NCI-H2081 (cell line): Measurements from ENCODE around the gene DHRS1.

Source experiments
- DNase-seq, 2 experiments: peaks; one replicate each; lab custom pipeline; 2025; lab: John Stamatoyannopoulos, UW

The DHRS1 gene

DNA sequence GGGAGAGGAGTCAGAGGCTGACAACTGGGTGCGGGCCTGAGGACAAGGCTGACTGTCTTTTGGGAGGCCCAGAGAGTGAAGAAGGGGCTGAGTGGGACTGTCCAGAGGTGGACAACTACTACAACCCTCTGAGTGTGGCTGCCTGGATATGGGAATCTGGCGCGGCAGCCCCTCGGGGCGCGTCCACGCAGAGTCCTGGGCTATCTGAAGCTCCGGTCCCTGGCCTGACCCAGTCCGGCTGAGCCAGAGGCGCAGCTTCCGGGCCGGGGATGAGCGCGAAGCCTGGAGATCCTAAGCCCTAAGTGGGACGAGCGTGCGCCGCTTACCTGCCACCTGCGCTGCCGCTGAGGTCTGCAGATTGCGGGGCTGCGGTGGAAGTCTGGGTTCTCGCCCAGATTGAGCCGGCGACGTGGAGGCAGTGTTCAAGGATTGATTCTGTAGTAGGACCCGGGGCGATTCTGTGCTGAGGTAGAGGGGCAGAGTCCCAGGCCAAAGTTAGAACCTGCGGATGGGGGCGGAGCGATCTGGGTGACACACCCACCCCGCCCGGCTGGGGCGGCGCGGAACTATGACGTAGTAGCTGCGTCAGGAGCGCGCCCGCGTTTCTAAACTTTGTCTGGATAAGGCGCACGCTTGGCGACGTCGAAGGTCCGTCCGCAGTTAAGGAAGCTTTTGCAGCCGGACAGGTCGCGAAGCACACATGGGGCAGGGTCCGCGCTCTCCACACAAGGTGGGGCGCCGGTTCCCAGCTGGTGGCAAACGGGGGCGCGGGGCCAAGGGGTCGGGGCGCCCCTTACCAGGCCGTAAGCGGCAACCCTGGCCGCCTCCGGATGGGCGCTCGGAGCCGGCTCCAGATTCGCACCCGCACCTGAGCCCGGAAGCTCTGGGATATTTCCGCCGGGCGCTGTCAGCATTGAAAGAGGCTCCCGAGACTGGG, at the start of gene DHRS1, which contains the start of gene NOP9:
Gene DHRS1, minus strand, starts transcription at position 526 of the 937 bp plus-strand sequence. CDS start 674 bp downstream, outside the sequence.
Gene NOP9, plus strand, starts transcription at position 596 of the 937 bp plus-strand sequence. Its CDS starts 105 bp downstream, at position 701.
- peak; percentile 82 to 84 for DNase-seq

DNA sequence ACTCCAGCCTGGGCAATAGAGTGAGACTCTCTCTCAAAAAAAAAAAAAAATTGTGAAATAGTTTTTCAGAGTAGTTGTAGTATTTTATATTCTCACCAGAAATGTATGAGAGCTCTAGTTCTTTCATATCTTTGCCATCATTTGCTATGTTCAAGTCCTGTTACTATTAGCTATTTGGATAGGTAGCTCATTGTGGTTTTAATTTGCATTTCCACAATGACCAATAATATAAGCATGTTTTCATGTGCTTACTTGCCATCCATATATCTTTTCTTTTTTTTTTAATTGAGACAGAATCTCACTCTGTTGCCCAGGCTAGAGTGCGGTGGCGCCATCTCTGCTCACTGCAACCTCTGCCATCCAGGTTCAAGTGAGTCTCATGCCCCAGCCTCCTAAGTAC, 48.6 kb upstream of the DHRS1 start:
- DNase-seq, result no peak

DNA sequence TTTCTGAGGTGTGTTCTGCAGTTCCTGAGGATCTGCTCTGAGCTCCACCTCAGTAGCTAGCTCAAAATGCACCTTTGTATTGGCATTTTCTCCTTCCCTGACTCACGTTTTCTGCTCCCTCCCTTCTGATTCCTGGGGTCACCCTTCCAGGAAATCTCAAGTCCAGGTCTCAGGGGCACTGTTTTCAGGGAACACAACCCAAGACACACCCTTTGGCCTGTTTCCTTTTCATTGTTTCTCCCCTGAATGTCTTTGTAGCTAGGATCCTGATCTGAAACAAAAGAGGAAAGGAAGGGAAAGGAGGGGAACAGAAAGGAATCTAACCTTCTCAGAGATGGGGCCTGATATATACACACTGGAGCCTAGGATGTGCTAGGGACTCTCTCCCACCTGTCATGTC, 47.6 kb upstream of the DHRS1 start:
- DNase-seq, result no peak

DNA sequence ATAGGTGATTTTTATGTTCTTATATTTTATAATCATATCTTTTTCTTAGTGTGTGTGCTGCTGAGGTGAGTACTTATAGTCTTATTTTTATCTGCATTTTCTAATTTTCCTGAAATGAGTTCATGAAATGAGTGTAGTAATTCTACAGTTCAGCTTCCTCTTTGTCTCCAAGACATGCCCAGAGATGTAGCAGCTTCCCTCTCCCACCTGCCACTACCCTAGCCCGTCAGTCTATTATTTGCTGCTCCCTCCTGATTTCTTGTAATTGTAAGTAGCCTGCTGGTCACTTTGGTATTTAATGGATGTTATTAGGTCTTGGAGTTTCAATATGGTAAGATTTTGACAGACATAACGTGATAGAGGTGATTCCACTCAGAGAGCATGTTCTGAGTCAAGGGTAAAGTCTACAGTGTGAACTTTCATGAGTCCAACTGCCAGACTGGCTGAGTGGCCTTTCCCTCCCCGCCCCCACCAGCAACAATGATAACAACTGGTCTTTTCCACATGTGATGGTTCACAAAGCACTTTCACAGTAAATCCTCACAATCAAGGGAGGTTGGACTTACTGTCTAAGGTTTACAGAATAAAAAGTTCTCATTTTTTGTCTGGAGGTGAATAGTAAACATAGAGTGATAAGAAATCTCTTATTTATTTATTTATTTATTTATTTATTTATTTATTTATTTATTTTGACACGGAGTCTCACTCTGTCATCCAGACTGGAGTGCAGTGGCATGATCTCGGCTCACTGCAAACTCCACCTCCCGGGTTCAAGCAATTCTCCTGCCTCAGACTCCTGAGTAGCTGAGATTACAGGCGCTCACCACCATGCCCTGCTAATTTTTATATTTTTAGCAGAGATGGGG, 44.4 kb upstream of the DHRS1 start:
- DNase-seq, result no peak

DNA sequence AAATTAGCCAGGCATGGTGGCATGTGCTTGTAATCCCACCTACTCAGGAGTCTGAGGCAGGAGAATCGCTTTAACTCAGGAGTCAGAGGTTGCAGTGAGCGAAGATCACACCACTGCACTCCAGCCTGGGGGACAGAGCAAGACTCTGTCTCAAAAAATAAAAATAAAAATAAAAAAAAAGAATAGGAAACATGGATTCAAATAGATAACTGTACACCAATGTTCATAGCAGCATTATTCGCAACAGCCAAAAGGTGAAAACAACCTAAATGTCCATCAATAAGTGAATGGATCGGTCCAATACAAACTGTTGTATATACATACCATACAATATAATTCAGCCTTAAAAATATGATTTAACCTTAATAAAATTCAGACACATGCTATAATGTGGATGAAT, 43.3 kb upstream of the DHRS1 start:
- no peak for DNase-seq

DNA sequence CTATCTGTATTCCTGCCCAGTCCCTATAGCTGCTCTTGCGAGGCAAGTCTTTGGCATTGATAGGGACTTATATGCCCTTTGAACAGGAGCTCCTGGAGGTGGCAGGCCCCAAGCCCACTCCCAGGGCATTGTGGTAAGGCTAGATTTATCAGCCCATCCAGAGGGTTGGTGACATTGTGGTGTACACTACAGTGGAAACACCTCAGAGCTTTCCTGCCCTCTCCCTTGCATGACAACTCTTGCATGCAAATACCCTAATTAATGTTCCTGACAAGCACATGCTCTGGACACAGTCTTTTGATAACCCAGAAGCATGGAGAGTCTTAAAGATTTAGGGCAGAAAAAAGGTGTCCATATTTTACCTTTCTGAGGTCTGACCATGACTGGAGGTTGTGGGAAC, 41.0 kb upstream of the DHRS1 start:
- DNase-seq, result no peak

DNA sequence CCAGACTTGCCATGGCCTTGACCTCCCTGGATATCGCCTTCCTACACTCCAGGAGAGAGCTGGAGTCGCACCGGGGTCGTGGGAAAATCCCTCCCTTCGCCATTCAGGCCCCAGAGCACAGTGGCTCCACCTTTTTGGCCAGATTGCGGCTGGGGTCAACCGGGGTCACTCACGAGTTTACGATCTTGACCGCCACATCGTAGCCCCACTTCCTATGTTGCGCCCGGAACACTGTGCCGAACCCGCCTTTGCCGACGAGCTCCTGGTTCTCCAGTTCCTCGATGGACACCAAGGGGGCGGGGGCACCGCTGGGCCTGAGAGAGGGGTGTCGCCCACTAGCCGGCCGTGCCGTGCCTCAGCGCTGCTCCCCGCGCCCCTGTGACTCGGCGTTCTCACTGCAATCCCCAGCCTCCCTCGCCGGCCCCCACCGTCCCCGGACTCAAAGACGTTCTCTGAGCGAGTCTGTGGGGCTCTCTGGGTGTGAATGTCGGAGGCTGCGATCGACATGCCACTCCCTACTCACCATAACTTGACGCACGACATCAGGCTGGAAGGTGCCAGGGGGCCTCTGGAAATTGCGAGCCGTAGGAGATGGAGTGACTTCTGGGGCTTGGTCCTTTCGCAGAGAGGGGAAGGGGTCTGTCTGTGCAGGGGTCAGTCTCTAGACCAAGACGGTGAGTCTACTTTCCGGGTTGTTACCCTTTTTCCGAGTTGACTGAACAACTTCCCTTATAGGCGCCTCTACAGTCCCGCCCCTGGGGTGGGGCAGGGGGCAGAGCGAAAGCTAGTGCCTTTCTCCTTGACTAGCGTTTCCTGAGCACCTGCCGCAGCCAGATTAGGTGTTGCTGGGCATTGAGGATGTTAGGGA, 39.9 kb upstream of the DHRS1 start, which contains the start of gene RIPK3:
Gene RIPK3, minus strand, starts transcription at position 708 of the 868 bp plus-strand sequence. Its CDS starts 165 bp downstream, at position 543.
- peak in 1 of 2 experiments; percentile 29 for DNase-seq

DNA sequence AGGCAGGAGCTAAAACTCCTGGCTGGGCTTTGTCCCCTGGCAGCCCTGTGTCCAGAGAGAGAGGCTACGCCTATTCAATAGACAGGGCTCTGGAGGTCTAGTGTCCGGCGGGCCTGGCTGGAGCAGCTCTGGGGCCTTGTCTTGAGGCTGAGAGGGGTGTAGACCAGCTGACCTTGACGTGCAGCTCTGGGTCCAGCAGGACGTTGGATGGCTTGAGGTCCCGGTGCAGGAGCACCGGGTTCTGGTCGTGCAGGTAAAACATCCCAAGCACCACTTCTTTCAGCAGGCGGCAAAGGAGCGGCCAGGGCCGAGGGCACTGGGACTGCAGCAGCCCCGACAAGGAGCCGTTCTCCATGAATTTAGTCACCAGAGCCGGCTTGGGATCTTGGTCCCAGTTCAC, 39.3 kb upstream of the DHRS1 start:
- DNase-seq, result no peak

DNA sequence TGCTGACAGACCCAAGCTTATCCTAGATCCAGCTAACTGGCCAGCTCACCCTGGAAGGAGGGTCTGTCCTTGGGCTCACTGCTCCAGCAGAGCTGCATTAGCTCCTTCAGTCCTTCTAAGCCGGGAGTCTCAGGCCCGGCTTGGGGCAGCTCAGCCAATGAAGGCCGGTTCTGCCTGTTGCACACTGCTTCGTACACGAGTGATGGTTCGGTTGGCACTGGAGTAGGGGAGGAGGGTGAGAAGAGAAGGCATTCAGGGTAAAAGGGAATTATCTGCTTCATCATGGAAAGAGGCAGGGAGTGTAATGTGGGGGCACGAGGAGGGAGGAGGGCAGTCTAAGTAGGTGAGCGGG, 38.2 kb upstream of the DHRS1 start:
- DNase-seq, result no peak

DNA sequence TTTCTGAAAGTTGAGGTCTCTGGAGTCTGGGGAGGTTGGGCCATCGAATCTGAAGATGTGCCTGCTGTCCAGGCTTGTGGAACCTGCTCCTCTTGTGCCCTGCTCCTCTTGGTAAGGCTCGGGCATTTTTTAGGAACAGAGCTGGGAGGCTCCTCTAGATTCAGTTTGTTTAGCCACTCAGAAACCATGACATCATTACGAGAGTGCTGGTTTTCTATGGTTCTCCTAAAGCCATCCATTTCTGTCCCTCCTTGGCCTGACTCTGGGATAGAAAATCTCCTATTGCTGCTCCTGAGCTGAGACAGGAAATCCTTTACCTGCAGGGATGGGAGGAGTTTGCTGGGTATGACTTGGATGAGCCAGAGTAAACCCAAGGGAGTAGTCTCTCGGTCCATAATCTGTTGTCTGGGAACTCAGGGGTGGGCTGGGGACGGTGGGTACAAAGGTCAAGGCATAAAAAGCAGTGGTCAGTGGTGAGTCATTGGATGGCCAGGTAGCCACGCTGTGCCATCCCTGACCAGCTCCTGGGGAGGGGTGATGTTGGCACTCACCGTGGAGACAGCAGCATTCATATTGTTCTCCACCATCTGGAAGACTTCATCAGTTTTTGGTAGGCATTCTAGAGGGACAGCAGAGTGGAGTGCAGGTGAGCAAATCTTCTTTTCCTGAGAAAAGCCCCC, 37.7 kb upstream of the DHRS1 start:
- DNase-seq, result no peak

DNA sequence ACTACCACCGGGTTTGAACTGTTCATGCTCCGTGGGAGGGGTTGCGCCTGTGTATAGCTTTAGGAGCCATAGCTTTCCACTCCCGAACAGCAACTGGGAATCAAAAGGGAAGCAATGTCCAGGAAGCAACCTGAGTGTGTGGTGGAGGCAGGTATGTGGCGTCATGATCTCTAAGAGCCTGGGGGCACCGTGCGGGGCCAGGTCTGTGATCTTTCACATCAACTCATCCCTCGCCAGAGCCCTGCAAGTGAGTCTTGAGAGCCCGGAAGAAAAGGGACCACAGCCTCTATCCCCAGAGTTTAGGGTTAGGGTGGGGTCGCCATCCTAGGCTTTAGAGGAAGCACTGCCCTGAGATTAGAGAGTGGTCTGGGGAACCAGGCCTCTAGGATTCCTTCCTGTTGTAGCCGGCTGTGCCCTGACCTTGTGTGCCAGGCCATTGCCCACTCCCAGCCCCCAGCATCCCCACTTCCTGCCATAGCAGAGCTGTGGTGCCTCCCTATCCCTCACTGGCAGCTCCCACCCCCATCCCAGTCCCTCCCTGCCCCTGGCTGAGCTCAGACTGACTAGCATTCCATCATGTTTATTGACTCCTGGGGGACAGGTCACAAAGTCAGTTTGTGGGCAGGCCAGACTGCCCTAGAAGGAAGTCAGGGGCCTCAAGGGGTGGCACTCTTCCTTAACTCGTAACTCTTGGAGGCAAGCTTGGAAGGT, 36.0 kb upstream of the DHRS1 start:
- no peak for DNase-seq

DNA sequence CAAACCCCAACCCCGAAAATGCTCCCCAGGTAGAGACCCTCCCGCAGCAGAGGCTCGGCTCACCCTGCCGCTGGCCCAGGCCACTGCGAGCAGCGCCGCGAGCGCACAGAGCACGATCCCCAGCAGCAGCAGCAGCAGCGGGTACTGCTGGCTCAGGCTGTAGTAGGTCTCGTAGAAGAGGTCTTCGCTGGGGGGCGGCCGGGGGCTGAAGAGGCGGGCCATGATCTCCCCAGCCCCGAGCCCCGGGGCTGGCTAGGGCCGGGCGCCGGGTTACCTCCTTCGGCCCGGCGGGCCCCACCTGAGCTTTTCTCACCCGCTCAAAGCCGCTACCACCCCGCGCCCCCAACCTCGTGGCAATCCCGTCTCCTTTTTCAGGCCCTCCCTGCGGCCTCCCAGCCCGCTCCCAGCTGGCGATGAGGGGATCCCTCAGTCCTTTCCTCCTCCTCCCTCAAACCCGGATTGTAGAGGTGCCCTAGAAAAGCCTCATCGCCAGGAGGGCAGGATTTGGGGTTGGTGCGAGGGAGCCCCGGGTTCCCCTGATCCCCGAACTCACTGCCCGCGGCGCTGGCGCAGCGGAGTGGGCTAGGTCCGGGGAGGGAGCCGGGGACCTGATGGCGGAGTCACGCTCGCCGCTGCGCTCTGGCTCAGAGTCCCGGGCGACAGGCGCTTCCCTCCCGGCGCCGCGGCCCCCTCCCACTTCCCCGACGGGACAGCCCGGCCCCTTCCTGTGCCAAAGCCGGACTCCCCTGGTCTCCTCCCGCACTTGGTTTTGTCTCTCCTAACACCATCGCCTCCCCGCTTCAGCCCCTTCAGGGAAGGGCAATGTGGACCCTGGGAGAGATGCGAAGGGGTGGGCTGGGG, 35.1 kb upstream of the DHRS1 start, which contains the start of gene ADCY4:
Gene ADCY4, minus strand, starts transcription at position 641 of the 861 bp plus-strand sequence. Its CDS starts 419 bp downstream, at position 222.
- DNase-seq, result no peak

DNA sequence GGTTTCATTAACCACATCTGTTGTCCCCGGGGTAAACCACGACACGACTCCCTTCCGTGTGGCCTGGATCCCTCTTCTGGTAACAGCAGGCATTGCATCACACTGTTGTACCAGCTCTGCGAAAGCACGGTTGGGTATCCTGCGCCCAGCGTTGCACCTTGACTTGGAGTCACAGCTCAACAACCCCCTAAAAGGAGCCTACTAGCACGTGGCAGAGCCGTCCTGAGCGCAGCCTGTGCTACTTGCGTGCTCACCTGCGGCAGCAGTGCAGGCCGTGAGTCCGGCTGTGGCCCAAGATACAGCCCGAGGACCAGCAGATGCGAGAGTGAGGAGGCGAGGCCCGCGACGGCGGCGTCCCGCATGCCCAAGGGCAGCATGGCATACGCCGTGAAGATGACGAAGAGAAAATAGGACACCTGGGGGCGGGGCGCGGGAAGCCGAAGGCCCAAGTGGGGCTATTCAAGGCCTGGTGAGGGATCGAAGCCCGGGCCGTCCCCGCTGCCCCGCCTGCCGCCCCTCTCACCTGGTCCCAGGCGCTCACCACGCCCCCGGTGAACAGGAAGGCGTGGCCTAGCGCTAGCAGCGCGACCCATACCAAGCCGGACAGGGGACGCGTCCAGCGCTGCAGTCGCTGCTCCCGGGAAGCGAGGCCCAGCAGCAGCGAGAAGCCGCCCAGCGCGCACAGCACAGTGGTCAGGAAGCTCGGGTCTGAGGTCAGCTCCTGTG, 32.9 kb upstream of the DHRS1 start:
- DNase-seq, result peak; percentile 6 to 31

DNA sequence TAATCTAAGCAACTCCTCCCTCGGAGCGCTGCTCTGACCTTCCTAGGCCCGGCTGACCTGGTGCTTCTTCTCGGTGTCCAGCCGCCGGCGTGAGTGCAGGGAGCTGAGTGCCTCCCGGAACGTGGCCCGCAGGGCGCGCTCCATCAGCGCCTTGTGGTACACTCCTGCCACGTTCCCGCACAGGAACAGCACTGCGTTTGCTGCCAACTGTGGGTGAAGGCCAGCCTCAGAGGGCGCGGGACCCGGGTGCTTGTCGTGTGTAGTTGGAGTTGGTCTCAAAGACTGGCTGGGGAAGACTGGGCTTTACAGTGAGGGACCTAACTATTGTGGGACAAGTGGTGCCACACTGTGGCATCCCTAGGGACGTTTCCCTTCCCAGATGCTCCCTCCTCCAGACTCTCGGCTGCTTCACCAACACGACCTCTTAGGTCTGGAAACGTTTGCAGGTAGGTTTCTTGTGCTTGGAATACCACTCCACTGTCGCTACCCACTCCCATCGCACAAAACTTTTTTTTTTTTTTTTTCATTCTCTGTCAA, 32.2 kb upstream of the DHRS1 start:
- no peak for DNase-seq

DNA sequence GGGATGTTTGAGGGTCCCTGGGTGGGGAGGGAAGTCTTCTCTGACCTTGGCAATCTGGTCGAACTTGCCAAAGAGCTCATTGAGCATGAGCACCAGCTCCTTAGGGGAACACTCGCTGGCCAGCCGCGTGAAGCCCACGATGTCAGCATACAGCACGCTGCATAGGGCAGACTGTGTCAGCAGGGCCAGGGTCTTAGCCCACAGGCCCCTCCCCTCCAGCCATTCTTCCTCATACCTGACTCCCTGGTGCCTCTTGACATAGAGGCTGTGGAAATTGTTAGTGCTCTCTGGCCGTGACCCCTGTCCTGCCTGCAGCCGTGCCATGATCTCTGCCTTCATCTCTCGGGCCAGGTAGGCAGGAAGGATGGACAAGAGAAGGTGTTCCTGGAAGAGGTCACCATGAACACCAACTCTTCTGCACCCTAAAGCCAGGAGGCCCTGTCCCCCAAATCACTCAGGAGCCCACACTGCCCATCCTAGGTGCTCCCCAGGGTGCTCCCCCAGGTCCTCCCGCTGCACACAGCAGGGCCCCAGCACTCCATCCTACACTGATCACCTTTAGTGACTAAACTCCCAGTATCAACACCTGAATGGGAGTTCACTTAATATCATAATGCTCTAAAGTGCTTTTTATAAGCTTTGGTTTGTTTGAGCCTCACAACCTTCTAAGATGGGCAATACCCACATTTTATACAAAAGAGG, 31.5 kb upstream of the DHRS1 start:
- no peak for DNase-seq

DNA sequence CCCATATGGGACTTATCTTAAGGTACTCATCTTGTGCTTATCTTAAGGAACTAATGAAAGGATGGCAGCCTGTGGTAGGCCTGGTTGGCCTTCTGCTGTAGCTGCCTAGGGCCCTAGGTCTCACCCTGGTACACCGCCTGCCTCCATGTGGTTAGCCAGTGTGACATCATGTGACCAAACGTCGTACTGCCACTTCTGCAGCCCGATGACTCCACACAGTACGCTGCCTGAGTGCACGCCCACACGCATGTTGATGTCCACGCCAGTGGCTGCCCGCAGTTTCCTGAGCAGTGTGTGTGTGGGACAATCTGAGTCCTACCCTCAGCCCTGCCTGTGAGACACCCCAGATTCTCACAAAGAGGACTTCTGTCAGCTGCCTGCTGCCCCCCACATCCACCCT, 30.2 kb upstream of the DHRS1 start:
- DNase-seq, result no peak

DNA sequence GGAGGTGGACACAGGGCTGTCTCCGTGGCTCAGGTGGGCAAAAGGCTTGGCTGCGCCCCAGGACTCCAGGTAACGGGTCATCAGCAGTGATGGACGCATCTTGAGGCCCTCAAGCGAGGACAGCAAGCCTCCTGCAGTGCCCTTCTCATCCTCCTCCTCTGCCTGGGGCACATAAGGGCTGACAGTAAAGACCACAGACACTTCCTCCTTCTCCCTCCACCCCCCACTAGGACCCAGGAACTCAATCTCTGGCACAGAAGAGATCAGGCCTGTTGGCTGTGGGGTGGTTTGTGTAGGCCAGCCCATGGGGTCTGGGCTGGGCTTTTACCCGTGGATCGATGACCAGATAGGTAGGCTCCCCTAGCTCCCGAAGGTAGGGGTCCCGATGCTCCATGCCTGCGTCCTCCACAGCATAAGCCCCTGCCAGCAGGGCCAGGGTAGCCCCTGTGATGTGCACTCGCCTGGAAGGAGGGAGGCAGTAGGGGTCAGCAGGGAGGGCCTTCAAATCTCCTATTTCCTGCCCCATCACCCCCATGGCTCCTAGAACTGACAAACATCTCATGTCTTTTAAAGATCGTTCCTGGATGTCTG, 29.6 kb upstream of the DHRS1 start:
- no peak for DNase-seq
